Skin epidermis (tissue), 12 donors: ENCODE measurements around the gene ARL5A.

Source experiments
- H3K27ac ChIP-seq, 21 experiments: fragments of 200-600 bp; sonication (generic) in 11 of 21; one replicate each; pipeline ENCODE4 v1.5.0; 2020; ENCODE audit warnings: mild to moderate bottlenecking in 3 of 21, inconsistent platforms in 2 of 21, moderate library complexity in 2 of 21
- H3K4me3 ChIP-seq, 7 experiments: fragments of 200-600 bp; sonication (generic) in 2 of 7; one replicate each; pipeline ENCODE4 v1.5.0; 2020; ENCODE audit warnings: inconsistent platforms in 2 of 7, mild to moderate bottlenecking in 2 of 7, moderate library complexity in 1 of 7

Gene ARL5A

GRCh38 chr2:151842830-151843690 lies 14.8 kb upstream of the ARL5A start:
- H3K4me3 ChIP-seq = no peak overlapping the region
- no peak overlapping the region for H3K27ac ChIP-seq

GRCh38 chr2:151841047-151841424 lies 12.8 kb upstream of the ARL5A start:
- Histone ChIP-seq H3K4me3 (no peak overlapping the region), H3K27ac (peak overlapping the region in 8 of 21 experiments; percentile 20 to 59 (median 48))

GRCh38 chr2:151840216-151841046 lies 12.2 kb upstream of the ARL5A start:
- Histone ChIP-seq H3K27ac (peak overlapping the region in 8 of 21 experiments; percentile 20 to 59 (median 48)), H3K4me3 (no peak overlapping the region)

- H3K4me3 ChIP-seq = no peak overlapping the region
- no peak overlapping the region for H3K27ac ChIP-seq
Measured at GRCh38 chr2:151837926-151838325, 9.7 kb upstream of the ARL5A start.

- H3K4me3 ChIP-seq = no peak overlapping the region
- no peak overlapping the region for H3K27ac ChIP-seq
Measured at GRCh38 chr2:151833984-151834383, 5.8 kb upstream of the ARL5A start.

GRCh38 chr2:151830961-151831360 lies 2.7 kb upstream of the ARL5A start:
- Histone ChIP-seq H3K27ac (no peak overlapping the region), H3K4me3 (no peak overlapping the region)

- Histone ChIP-seq H3K4me3 (peak overlapping the region; percentile 73 to 95 (median 89)), H3K27ac (peak overlapping the region in 20 of 21 experiments; percentile 87 to 99 (median 94))
Measured at GRCh38 chr2:151828890-151829324, 686 bp upstream of the ARL5A start.

- Histone ChIP-seq H3K4me3 (peak overlapping the region; percentile 73 to 95 (median 89)), H3K27ac (peak overlapping the region; percentile 79 to 99 (median 94))
Measured at GRCh38 chr2:151827564-151828142, 568 bp downstream of the ARL5A start.

GRCh38 chr2:151826737-151827157 lies 1.5 kb downstream of the ARL5A start:
- H3K27ac ChIP-seq = peak overlapping the region in 17 of 21 experiments; percentile 8 to 97 (median 91)
- H3K4me3 ChIP-seq = peak overlapping the region; percentile 73 to 95 (median 89)

GRCh38 chr2:151824886-151825285 lies 3.3 kb downstream of the ARL5A start:
- peak overlapping the region in 3 of 21 experiments; percentile 5 to 21 (median 14) for H3K27ac ChIP-seq
- H3K4me3 ChIP-seq = no peak overlapping the region

- Histone ChIP-seq H3K4me3 (no peak overlapping the region), H3K27ac (peak overlapping the region in 2 of 21 experiments; percentile 10 to 36)
Measured at GRCh38 chr2:151823651-151824050, 4.6 kb downstream of the ARL5A start.

- Histone ChIP-seq H3K27ac (no peak overlapping the region), H3K4me3 (no peak overlapping the region)
Measured at GRCh38 chr2:151819920-151820319, 8.3 kb downstream of the ARL5A start.

GRCh38 chr2:151817929-151818328 lies 10.3 kb downstream of the ARL5A start:
- Histone ChIP-seq H3K4me3 (no peak overlapping the region), H3K27ac (no peak overlapping the region)

- no peak overlapping the region for H3K4me3 ChIP-seq
- H3K27ac ChIP-seq = no peak overlapping the region
Measured at GRCh38 chr2:151816843-151817242, 11.4 kb downstream of the ARL5A start.

GRCh38 chr2:151815821-151816489 lies 12.3 kb downstream of the ARL5A start:
- H3K27ac ChIP-seq = no peak overlapping the region
- no peak overlapping the region for H3K4me3 ChIP-seq

GRCh38 chr2:151810489-151810888 lies 17.7 kb downstream of the ARL5A start:
- no peak overlapping the region for H3K4me3 ChIP-seq

GRCh38 chr2:151809073-151809383 lies 19.2 kb downstream of the ARL5A start:
- no peak overlapping the region for H3K4me3 ChIP-seq
- no peak overlapping the region for H3K27ac ChIP-seq

More at GRCh38 chr2:151810489-151810888, 17.7 kb downstream of the ARL5A start:
- H3K27ac ChIP-seq = no peak overlapping the region

GRCh38 chr2:151808258-151809072 lies 19.8 kb downstream of the ARL5A start:
- Histone ChIP-seq H3K27ac (peak overlapping the region in 2 of 21 experiments; percentile 22 to 29), H3K4me3 (no peak overlapping the region)

- Histone ChIP-seq H3K4me3 (no peak overlapping the region), H3K27ac (no peak overlapping the region)
Measured at GRCh38 chr2:151805961-151806360, 22.3 kb downstream of the ARL5A start.
